Esophagus muscularis mucosa (tissue), 4 donors: ENCODE measurements around the gene DOCK10. TPM values are rescaled to one million over a fixed set of nuclear protein-coding genes. Genes with fewer than 3 reads are reported as not detected.

ENCODE experiments used
- DNase-seq: peaks from one replicate; pipeline ENCODE4 v3.0.0-alpha.2; 2017; ENCODE audit errors: extremely low spot score
- H3K27ac ChIP-seq, 4 donors: fragments of 200-600 bp; sonication (generic); replicated peaks in 1 of 4; 1 replicate in 3 of 4; 2 replicates in 1 of 4; pipeline ENCODE4 v1.5.1; 2016 to 2019; ENCODE audit warnings: mild to moderate bottlenecking in 1 of 4
- H3K27me3 ChIP-seq, 4 donors: fragments of 200-600 bp; sonication (generic); one replicate each; pipeline versions ENCODE4 v1.5.1 to v1.6.0; 2016 to 2019
- H3K36me3 ChIP-seq, 4 donors: fragments of 200-600 bp; sonication (generic); one replicate each; pipeline ENCODE4 v1.5.1; 2016 to 2019
- H3K4me1 ChIP-seq, 4 donors: fragments of 200-600 bp; sonication (generic); one replicate each; pipeline ENCODE4 v1.5.1; 2016 to 2019
- H3K4me3 ChIP-seq, 4 donors: fragments of 200-600 bp; sonication (generic); 1 replicate in 2 of 4; 2 replicates in 2 of 4; pipeline ENCODE4 v1.5.1; 2016 to 2019; ENCODE audit warnings: mild to moderate bottlenecking in 4 of 4, moderate library complexity in 1 of 4
- H3K9me3 ChIP-seq, 4 donors: fragments of 200-600 bp; sonication (generic); 1 replicate in 3 of 4; 2 replicates in 1 of 4; pipeline ENCODE4 v1.5.1; 2016 to 2019
- EP300 ChIP-seq: sonication (generic); formaldehyde crosslinking; IDR thresholded peaks from one replicate; pipeline ENCODE4 v1.6.1; 2017; ENCODE audit warnings: antibody characterized with exemption
- POLR2A ChIP-seq: fragments of 450-650 bp; IDR thresholded peaks from one replicate; pipeline ENCODE4 v1.6.1; 2017; ENCODE audit warnings: antibody characterized with exemption, moderate library complexity, mild to moderate bottlenecking, low read depth
- POLR2AphosphoS5 ChIP-seq, 2 donors: sonication (generic); formaldehyde crosslinking; IDR thresholded peaks; one replicate each; pipeline ENCODE4 v1.6.1; 2017; ENCODE audit warnings: antibody characterized with exemption in 2 of 2
- WGBS: methylation state at CpG from one replicate; pipeline ENCODE4 v1.1.5; 2018; 5-methylcytosine and 5-hydroxymethylcytosine counted together
- intact Hi-C: fragments of 100-400 bp; cut with DNase I; formaldehyde crosslinking; loops from one replicate; pipeline ENCODE4 v1.15.1; 2023
- total RNA-seq, 4 donors: library from RNA; depleted of rRNA; stranded (reverse); fragments of >200 nt; gene quantifications; one replicate each; pipeline versions ENCODE4 v1.1.0 to v1.2.1, GENCODE V29; 2016
- TF ChIP-seq, protein P1 (sequence below), 3 experiments: fragments of 200-600 bp in 2 of 3; fragments of 450-650 bp in 1 of 3; sonication (generic) in 2 of 3; IDR thresholded peaks; one replicate each; pipeline ENCODE4 v1.5.1; 2017 to 2019; ENCODE audit warnings: antibody characterized with exemption in 3 of 3, mild to moderate bottlenecking in 2 of 3, moderate library complexity in 1 of 3

The DOCK10 gene
- total RNA-seq, 4 donors from 2014 or later = 1.9 to 11.6 (median 6.3) TPM

GRCh38 chr2:225073198-225073597 lies 30.9 kb upstream of the DOCK10 start:
- Histone ChIP-seq H3K4me3 (no peak overlapping the region), H3K4me1 (no peaks in the 10 kb centered on the region), H3K36me3 (no peaks in the 10 kb centered on the region), H3K27me3 (no peaks in the 10 kb centered on the region), H3K9me3 (no peaks in the 10 kb centered on the region), H3K27ac (no peak overlapping the region)
- intact Hi-C loops = no loop called here
- TF ChIP-seq POLR2AphosphoS5 (IDR thresholded peaks at IDR 0.05) (no peak), POLR2A (no peak), EP300 (no peak)
- TF ChIP-seq, protein P1, sequence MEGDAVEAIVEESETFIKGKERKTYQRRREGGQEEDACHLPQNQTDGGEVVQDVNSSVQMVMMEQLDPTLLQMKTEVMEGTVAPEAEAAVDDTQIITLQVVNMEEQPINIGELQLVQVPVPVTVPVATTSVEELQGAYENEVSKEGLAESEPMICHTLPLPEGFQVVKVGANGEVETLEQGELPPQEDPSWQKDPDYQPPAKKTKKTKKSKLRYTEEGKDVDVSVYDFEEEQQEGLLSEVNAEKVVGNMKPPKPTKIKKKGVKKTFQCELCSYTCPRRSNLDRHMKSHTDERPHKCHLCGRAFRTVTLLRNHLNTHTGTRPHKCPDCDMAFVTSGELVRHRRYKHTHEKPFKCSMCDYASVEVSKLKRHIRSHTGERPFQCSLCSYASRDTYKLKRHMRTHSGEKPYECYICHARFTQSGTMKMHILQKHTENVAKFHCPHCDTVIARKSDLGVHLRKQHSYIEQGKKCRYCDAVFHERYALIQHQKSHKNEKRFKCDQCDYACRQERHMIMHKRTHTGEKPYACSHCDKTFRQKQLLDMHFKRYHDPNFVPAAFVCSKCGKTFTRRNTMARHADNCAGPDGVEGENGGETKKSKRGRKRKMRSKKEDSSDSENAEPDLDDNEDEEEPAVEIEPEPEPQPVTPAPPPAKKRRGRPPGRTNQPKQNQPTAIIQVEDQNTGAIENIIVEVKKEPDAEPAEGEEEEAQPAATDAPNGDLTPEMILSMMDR (IDR thresholded peaks at IDR 0.05) = no peak
- 65% methylated on average over 5 of the region's 5 CpGs for WGBS
- DNase-seq = no peak

GRCh38 chr2:225072444-225072843 lies 30.2 kb upstream of the DOCK10 start:
- intact Hi-C loops = no loop called here

GRCh38 chr2:225070811-225071210 lies 28.5 kb upstream of the DOCK10 start:
- intact Hi-C loops = no loop called here
- Histone ChIP-seq H3K9me3 (no peaks in the 10 kb centered on the region), H3K4me3 (no peak overlapping the region), H3K27me3 (peaks cover 0 to 6% (median 0%) of the 10 kb centered on the region in 4 donors), H3K27ac (no peak overlapping the region), H3K36me3 (no peaks in the 10 kb centered on the region), H3K4me1 (no peaks in the 10 kb centered on the region)
- WGBS = 75% methylated on average over 2 of the region's 2 CpGs
- DNase-seq = no peak
- TF ChIP-seq POLR2A (no peak), EP300 (no peak), POLR2AphosphoS5 (IDR thresholded peaks at IDR 0.05) (no peak)
- TF ChIP-seq, protein P1 (IDR thresholded peaks at IDR 0.05) = no peak

More at GRCh38 chr2:225072444-225072843, 30.2 kb upstream of the DOCK10 start:
- peaks cover 0 to 5% (median 0%) of the 10 kb centered on the region in 4 donors for H3K27me3 ChIP-seq
- H3K36me3 ChIP-seq = no peaks in the 10 kb centered on the region
- no peaks in the 10 kb centered on the region for H3K9me3 ChIP-seq
- H3K27ac ChIP-seq = no peak overlapping the region
- no peak for DNase-seq
- TF ChIP-seq, protein P1 (IDR thresholded peaks at IDR 0.05) = no peak
- no peak for TF ChIP-seq EP300
- TF ChIP-seq POLR2A = no peak
- TF ChIP-seq POLR2AphosphoS5 (IDR thresholded peaks at IDR 0.05) = no peak
- H3K4me3 ChIP-seq = no peak overlapping the region
- 92% methylated on average over 2 of the region's 2 CpGs for WGBS
- no peaks in the 10 kb centered on the region for H3K4me1 ChIP-seq

- Histone ChIP-seq H3K4me3 (no peak overlapping the region), H3K36me3 (no peaks in the 10 kb centered on the region), H3K4me1 (no peaks in the 10 kb centered on the region), H3K9me3 (no peaks in the 10 kb centered on the region), H3K27ac (no peak overlapping the region), H3K27me3 (peaks cover 0 to 6% (median 0%) of the 10 kb centered on the region in 4 donors)
- no peak for DNase-seq
- intact Hi-C loops = no loop called here
- no peak for TF ChIP-seq EP300
- TF ChIP-seq POLR2A = no peak
- no peak for TF ChIP-seq POLR2AphosphoS5 (IDR thresholded peaks at IDR 0.05)
- WGBS = 55% methylated on average over 1 of the region's 1 CpG
Measured at GRCh38 chr2:225069966-225070365, 27.7 kb upstream of the DOCK10 start.

DNA sequence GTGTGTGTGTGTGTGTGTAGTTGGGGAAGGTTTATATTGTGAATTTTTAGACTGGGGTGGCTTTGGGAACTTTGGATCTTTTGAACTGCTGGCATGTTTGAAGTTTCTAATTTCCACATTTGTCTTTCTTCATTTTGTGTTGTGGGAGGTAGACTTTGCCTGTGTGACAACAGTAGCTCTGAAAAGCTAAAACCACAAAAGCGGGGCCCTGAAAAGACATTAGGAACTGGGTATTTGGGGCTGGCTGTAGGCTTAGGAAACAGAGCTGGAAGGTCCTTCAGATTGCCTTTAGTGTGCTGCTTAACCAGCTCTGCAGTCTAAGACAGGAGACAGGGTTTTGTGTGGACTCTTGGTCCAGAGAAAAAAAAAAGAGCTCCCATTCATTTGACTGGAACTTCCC lies 27.2 kb upstream of the DOCK10 start:
- no peaks in the 10 kb centered on the region for H3K9me3 ChIP-seq
- TF ChIP-seq EP300 = no peak
- no peaks in the 10 kb centered on the region for H3K4me1 ChIP-seq
- intact Hi-C loops = no loop called here
- 87% methylated on average over 1 of the region's 1 CpG for WGBS
- H3K27me3 ChIP-seq = peaks cover 0 to 6% (median 0%) of the 10 kb centered on the region in 4 donors
- H3K36me3 ChIP-seq = no peaks in the 10 kb centered on the region
- no peak overlapping the region for H3K4me3 ChIP-seq
- DNase-seq = no peak
- H3K27ac ChIP-seq = no peak overlapping the region

DNA sequence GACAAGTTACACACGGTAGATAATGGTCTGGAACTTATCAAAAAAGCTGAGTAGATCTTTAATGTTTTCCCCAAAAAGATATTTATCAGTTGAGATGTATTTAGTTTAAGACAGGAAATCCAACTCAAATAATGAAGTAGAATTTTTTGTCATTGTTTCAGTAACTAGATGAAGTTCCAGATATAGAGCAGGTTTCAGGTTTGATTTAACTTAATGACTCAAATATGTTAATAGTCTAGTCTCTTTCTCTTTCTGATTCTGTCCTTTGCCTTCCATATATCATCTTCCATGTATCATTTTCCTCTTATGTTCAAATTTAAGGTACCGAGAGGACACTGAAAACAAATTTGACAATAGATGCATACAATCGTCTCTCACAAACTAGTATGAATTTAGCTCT lies 23.6 kb upstream of the DOCK10 start:
- WGBS = 81% methylated on average over 3 of the region's 3 CpGs
- H3K4me1 ChIP-seq = no peaks in the 10 kb centered on the region
- no peak for DNase-seq
- TF ChIP-seq EP300 = no peak
- no peak for TF ChIP-seq POLR2AphosphoS5 (IDR thresholded peaks at IDR 0.05)
- TF ChIP-seq POLR2A = no peak
- TF ChIP-seq, protein P1 (IDR thresholded peaks at IDR 0.05) = no peak
- no peaks in the 10 kb centered on the region for H3K36me3 ChIP-seq
- no peaks in the 10 kb centered on the region for H3K9me3 ChIP-seq
- no peak overlapping the region for H3K4me3 ChIP-seq
- H3K27ac ChIP-seq = no peak overlapping the region
- intact Hi-C loops = no loop called here
- H3K27me3 ChIP-seq = peaks cover 0 to 6% (median 0%) of the 10 kb centered on the region in 4 donors
